ENCODE results near the gene KCNMA1. TPM values are rescaled to one million over a fixed set of nuclear protein-coding genes. Genes with fewer than 3 reads are reported as not detected.

The KCNMA1 gene
- total and polyA plus RNA-seq, 10 of the 15 experiments (the other 5 are each of a cell fraction or from before 2014, with no cell fraction given): 8.5 to 77.0 (median 21.3) TPM

- intact Hi-C loops (cut with micrococcal nuclease; ENCODE audit: unreplicated experiment): no loop called here
- Histone ChIP-seq H3K79me2 (ENCODE audit: control insufficient read depth, insufficient read depth, low read length) (no peaks in the 10 kb centered on the region), H4K20me1 (ENCODE audit: control insufficient read depth, insufficient read depth) (no peaks in the 10 kb centered on the region), H2AFZ (ENCODE audit: control insufficient read depth, low read depth, low read length) (no peak overlapping the region), H3K4me2 (ENCODE audit: control insufficient read depth, insufficient read depth) (no peak overlapping the region), H3K4me3 (no peak overlapping the region), H3K27ac (ENCODE audit: control insufficient read depth, insufficient read depth) (no peak overlapping the region), H3K27me3 (replicated peaks in 1 of 2; ENCODE audit: control insufficient read depth in 2 of 2, insufficient read depth in 2 of 2, low read length in 1 of 2) (no peaks in the 10 kb centered on the region), H3K4me1 (ENCODE audit: control insufficient read depth, insufficient read depth, low read length) (no peaks in the 10 kb centered on the region), H3K9ac (ENCODE audit: control insufficient read depth, insufficient read depth, low read length) (no peak overlapping the region), H3K9me3 (replicated peaks; ENCODE audit: control insufficient read depth, insufficient read depth, low read length) (no peaks in the 10 kb centered on the region), H3K36me3 (ENCODE audit: control insufficient read depth in 2 of 2, insufficient read depth in 2 of 2, low read length in 1 of 2) (no peaks in the 10 kb centered on the region)
- SMC1A ChIA-PET (ENCODE audit: uncharacterized antibody, unreplicated experiment): interaction anchor here (0.6 to 2.4 kb wide), 7 partner anchors 10 to 125 kb away, joined by 3 to 5 read pairs (median 3); no protein-coding TSS in a partner anchor
- no TSS peak for BruUV-seq (replicated peaks)
- CTCF ChIA-PET: no interaction called here
- FAIRE-seq: no peak
- in situ Hi-C loops (cut with MboI): no loop called here
- POLR2A ChIA-PET: no interaction called here
- RAD21 ChIA-PET (ENCODE audit: unreplicated experiment): no interaction called here
- DNase-seq (ENCODE audit: low read depth, low spot score): no peak
- WGBS (ENCODE audit: insufficient coverage, insufficient replicate concordance, low lambda C conversion rate, missing lambda C conversion rate): under 1% methylated on average over 6 of the region's 6 CpGs
- ATAC-seq: peak; percentile 42
- no peak for TF ChIP-seq KDM1A (IDR thresholded peaks at IDR 0.05; ENCODE audit: borderline replicate concordance)
- TF ChIP-seq BHLHE40 (IDR thresholded peaks at IDR 0.05; ENCODE audit: borderline replicate concordance in 1 of 2, low read depth in 2 of 2, low read length in 1 of 2): peak in 1 of 2 experiments; percentile 28; a peak in 1 of 4 replicates
Measured at GRCh38 chr10:77290528-77291155, 347.0 kb downstream of the KCNMA1 start.

- ChIA-PET SMC1A (ENCODE audit: uncharacterized antibody, unreplicated experiment) (interaction anchor here (2.7 kb wide), 1 partner anchor 8 kb away, joined by 14 read pairs; no protein-coding TSS in a partner anchor), CTCF (no interaction called here), POLR2A (no interaction called here), RAD21 (ENCODE audit: unreplicated experiment) (no interaction called here)
- Histone ChIP-seq H4K20me1 (ENCODE audit: control insufficient read depth, insufficient read depth) (no peaks in the 10 kb centered on the region), H3K27me3 (replicated peaks in 1 of 2; ENCODE audit: control insufficient read depth in 2 of 2, insufficient read depth in 2 of 2, low read length in 1 of 2) (no peaks in the 10 kb centered on the region), H3K9me3 (replicated peaks; ENCODE audit: control insufficient read depth, insufficient read depth, low read length) (no peaks in the 10 kb centered on the region), H3K4me1 (ENCODE audit: control insufficient read depth, insufficient read depth, low read length) (no peaks in the 10 kb centered on the region), H3K36me3 (ENCODE audit: control insufficient read depth in 2 of 2, insufficient read depth in 2 of 2, low read length in 1 of 2) (no peaks in the 10 kb centered on the region), H3K9ac (ENCODE audit: control insufficient read depth, insufficient read depth, low read length) (no peak overlapping the region), H3K4me2 (ENCODE audit: control insufficient read depth, insufficient read depth) (no peak overlapping the region), H3K4me3 (no peak overlapping the region), H2AFZ (ENCODE audit: control insufficient read depth, low read depth, low read length) (no peak overlapping the region), H3K79me2 (ENCODE audit: control insufficient read depth, insufficient read depth, low read length) (no peaks in the 10 kb centered on the region), H3K27ac (ENCODE audit: control insufficient read depth, insufficient read depth) (no peak overlapping the region)
- no peak for FAIRE-seq
- DNase-seq (ENCODE audit: low read depth, low spot score): no peak
- TF ChIP-seq TAF1 (IDR thresholded peaks at IDR 0.05; ENCODE audit: borderline replicate concordance, low read depth, low read length) (no peak), FOS (IDR thresholded peaks at IDR 0.05; ENCODE audit: borderline replicate concordance, extremely low read depth, insufficient read length) (no peak), BCL11A (IDR thresholded peaks at IDR 0.05; ENCODE audit: low read depth, low read length) (no peak), ZNF217 (IDR thresholded peaks at IDR 0.05) (no peak), USF1 (IDR thresholded peaks at IDR 0.05; ENCODE audit: borderline replicate concordance, extremely low read length, insufficient read depth, low read depth, low read length) (no peak), POLR2AphosphoS2 (IDR thresholded peaks at IDR 0.05; ENCODE audit: low read depth, low read length) (no peak), FOXM1 (IDR thresholded peaks at IDR 0.05; ENCODE audit: low read depth, low read length) (no peak), JUNB (IDR thresholded peaks at IDR 0.05) (no peak), TCF7 (IDR thresholded peaks at IDR 0.05; ENCODE audit: borderline replicate concordance) (no peak), PAX5 (IDR thresholded peaks at IDR 0.05; ENCODE audit: borderline replicate concordance, low read depth, low read length) (no peak), DPF2 (IDR thresholded peaks at IDR 0.05) (no peak), WRNIP1 (IDR thresholded peaks at IDR 0.05; ENCODE audit: borderline replicate concordance, low read depth, low read length) (no peak), TBL1XR1 (IDR thresholded peaks at IDR 0.05; ENCODE audit: low read depth, low read length) (no peak), SRF (IDR thresholded peaks at IDR 0.05; ENCODE audit: low read depth in 2 of 2, low read length in 2 of 2) (no peak), CBX3 (IDR thresholded peaks at IDR 0.05; ENCODE audit: borderline replicate concordance, low read depth) (no peak), JUND (IDR thresholded peaks at IDR 0.05; ENCODE audit: low read depth, low read length) (no peak)
- WGBS (ENCODE audit: insufficient coverage, insufficient replicate concordance, low lambda C conversion rate, missing lambda C conversion rate): 85% methylated on average over 5 of the region's 5 CpGs
- in situ Hi-C loops (cut with MboI): no loop called here
- BruUV-seq (replicated peaks): no TSS peak
- intact Hi-C loops (cut with micrococcal nuclease; ENCODE audit: unreplicated experiment): no loop called here
- no peak for ATAC-seq
Measured at GRCh38 chr10:77289790-77290189, 347.8 kb downstream of the KCNMA1 start.
